SK-N-SH (cell line): ENCODE data around the gene ACBD6. TPM values are rescaled to one million over a fixed set of nuclear protein-coding genes. Genes with fewer than 3 reads are reported as not detected.
A peak's percentile ranks its signal among the peaks of the same experiment; 100 is the strongest.

Source experiments
- CTCF ChIA-PET: fragments of 300-600, 350-600 bp; formaldehyde crosslinking; extraction: SDS; loops from one replicate; lab custom pipeline; 2021; lab: Yijun Ruan, JAX
- POLR2A ChIA-PET: fragments of 350-600 bp; sonication (Branson Sonifier 250); formaldehyde crosslinking; extraction: SDS; loops from one replicate; lab custom pipeline; 2020; ENCODE audit warnings: antibody characterized with exemption, inconsistent platforms; lab: Yijun Ruan, JAX
- DNase-seq: peaks from one replicate; pipeline ENCODE4 v3.0.0; 2012
- H2AFZ ChIP-seq: fragments of 200-600 bp; sonication (generic); 2 replicates; pipeline ENCODE4 v1.8.1; 2016; ENCODE audit warnings: antibody characterized with exemption, mild to moderate bottlenecking, low read depth
- H3F3A ChIP-seq: fragments of 200-600 bp; sonication (generic); replicated peaks from 2 replicates; pipeline ENCODE3; 2016; ENCODE audit warnings: antibody characterized with exemption, mild to moderate bottlenecking; ENCODE audit not compliant: insufficient read depth
- H3K27ac ChIP-seq, 2 experiments: fragments of 200-500 bp in 1 of 2; fragments of 200-600 bp in 1 of 2; sonication (Bioruptor generic) in 1 of 2; sonication (generic), shearing (Covaris generic) in 1 of 2; 2 replicates each; pipeline versions ENCODE4 v1.5.1 to v1.6.1; 2014 to 2016; ENCODE audit warnings: low read depth in 2 of 2, inconsistent platforms in 1 of 2, low read length in 1 of 2, mild to moderate bottlenecking in 1 of 2, mixed read lengths in 1 of 2
- H3K27me3 ChIP-seq: fragments of 200-600 bp; sonication (generic), shearing (Covaris generic); 2 replicates; pipeline ENCODE4 v1.6.1; 2016; ENCODE audit warnings: mixed run types; ENCODE audit not compliant: insufficient read depth
- H3K36me3 ChIP-seq, 2 experiments: fragments of 200-500 bp in 1 of 2; fragments of 200-600 bp in 1 of 2; sonication (Bioruptor generic) in 1 of 2; sonication (generic) in 1 of 2; replicated peaks in 1 of 2; 2 replicates each; pipeline versions ENCODE3 to v1.5.1; 2014 to 2016; ENCODE audit warnings: low read length in 1 of 2, mild to moderate bottlenecking in 1 of 2; ENCODE audit not compliant: insufficient read depth in 2 of 2, control insufficient read depth in 1 of 2
- H3K4me1 ChIP-seq, 2 experiments: fragments of 200-500 bp in 1 of 2; fragments of 200-600 bp in 1 of 2; sonication (Bioruptor generic) in 1 of 2; sonication (generic), shearing (Covaris generic) in 1 of 2; 2 replicates each; pipeline versions ENCODE4 v1.5.1 to v1.6.1; 2014 to 2016; ENCODE audit warnings: low read depth in 1 of 2, low read length in 1 of 2, mixed run types in 1 of 2; ENCODE audit not compliant: insufficient read depth in 2 of 2, control insufficient read depth in 1 of 2
- H3K4me2 ChIP-seq: fragments of 200-600 bp; sonication (generic), shearing (Covaris generic); 2 replicates; pipeline ENCODE4 v1.6.1; 2017; ENCODE audit warnings: mixed run types
- H3K4me3 ChIP-seq, 2 experiments: fragments of 200-500 bp in 1 of 2; fragments of 200-600 bp in 1 of 2; sonication (Bioruptor generic) in 1 of 2; sonication (generic), shearing (Covaris generic) in 1 of 2; 2 replicates each; pipeline versions ENCODE4 v1.5.1 to v1.8.1; 2014 to 2016; ENCODE audit warnings: low read depth in 2 of 2, inconsistent platforms in 1 of 2, low read length in 1 of 2, mild to moderate bottlenecking in 1 of 2, mixed read lengths in 1 of 2, moderate library complexity in 1 of 2
- H3K79me2 ChIP-seq: fragments of 200-600 bp; sonication (generic); 2 replicates; pipeline ENCODE4 v1.8.1; 2017; ENCODE audit warnings: mild to moderate bottlenecking; ENCODE audit not compliant: insufficient read depth
- H3K9ac ChIP-seq: fragments of 200-600 bp; sonication (generic); 2 replicates; pipeline ENCODE4 v1.6.1; 2017; ENCODE audit warnings: mixed run types
- H3K9me2 ChIP-seq: fragments of 200-600 bp; sonication (generic); 2 replicates; pipeline ENCODE4 v1.6.1; 2017; ENCODE audit warnings: mixed run types
- H3K9me3 ChIP-seq: fragments of 200-600 bp; sonication (generic); 2 replicates; pipeline ENCODE4 v1.6.1; 2017; ENCODE audit warnings: mixed run types, mild to moderate bottlenecking, moderate library complexity
- H4K20me1 ChIP-seq: fragments of 200-600 bp; sonication (generic); 2 replicates; pipeline ENCODE4 v1.6.1; 2017; ENCODE audit warnings: mild to moderate bottlenecking, mixed run types; ENCODE audit not compliant: insufficient read depth
- CHD2 ChIP-seq: fragments of 150-350 bp; IDR thresholded peaks from 2 replicates; pipeline ENCODE4 v1.6.1; 2018; ENCODE audit warnings: low read length; ENCODE audit not compliant: partially characterized antibody
- CTCF ChIP-seq: fragments of 200-600 bp; sonication (generic); IDR thresholded peaks from 2 replicates; pipeline ENCODE4 v1.6.1; 2017; ENCODE audit warnings: antibody characterized with exemption, mild to moderate bottlenecking, moderate library complexity
- ELF1 ChIP-seq: IDR thresholded peaks from 2 replicates; pipeline ENCODE4 v1.4.0; 2012
- FOSL2 ChIP-seq: IDR thresholded peaks from 2 replicates; pipeline ENCODE4 v1.4.0; 2012; ENCODE audit warnings: low read depth, mild to moderate bottlenecking, moderate library complexity, borderline replicate concordance
- FOXM1 ChIP-seq: IDR thresholded peaks from 2 replicates; pipeline ENCODE4 v1.4.0; 2012; ENCODE audit warnings: low read depth, mild to moderate bottlenecking
- MEF2A ChIP-seq: IDR thresholded peaks from 2 replicates; pipeline ENCODE4 v1.4.0; 2012; ENCODE audit warnings: low read depth, borderline replicate concordance
- RAD21 ChIP-seq: IDR thresholded peaks from 2 replicates; pipeline ENCODE4 v1.6.1; 2012; ENCODE audit warnings: mild to moderate bottlenecking, low read length
- USF1 ChIP-seq: IDR thresholded peaks from 2 replicates; pipeline ENCODE4 v1.4.0; 2012; ENCODE audit warnings: low read depth, borderline replicate concordance
- ZBTB33 ChIP-seq: IDR thresholded peaks from 2 replicates; pipeline ENCODE4 v1.4.0; 2012; ENCODE audit warnings: low read depth, borderline replicate concordance
- WGBS: methylation state at CpG from one replicate; pipeline ENCODE4 v1.1.6; 2017; ENCODE audit warnings: low lambda C conversion rate; 5-methylcytosine and 5-hydroxymethylcytosine counted together
- polyA plus RNA-seq, 3 experiments: library from polyadenylated mRNA; depleted of rRNA; stranded (reverse); fragments of >200 nt; gene quantifications; 2 replicates each; pipeline ENCODE4 v1.2.3, GENCODE V29; 2012
- TF ChIP-seq, protein P1 (sequence below): fragments of 150-350 bp; IDR thresholded peaks from 2 replicates; pipeline ENCODE4 v1.6.1; 2017; ENCODE audit warnings: antibody characterized with exemption, low read length, low read depth, borderline replicate concordance

Gene ACBD6
- polyA plus RNA-seq, 1 of the 3 experiments (the other 2 are of a cell fraction), result 60.9 TPM

DNA sequence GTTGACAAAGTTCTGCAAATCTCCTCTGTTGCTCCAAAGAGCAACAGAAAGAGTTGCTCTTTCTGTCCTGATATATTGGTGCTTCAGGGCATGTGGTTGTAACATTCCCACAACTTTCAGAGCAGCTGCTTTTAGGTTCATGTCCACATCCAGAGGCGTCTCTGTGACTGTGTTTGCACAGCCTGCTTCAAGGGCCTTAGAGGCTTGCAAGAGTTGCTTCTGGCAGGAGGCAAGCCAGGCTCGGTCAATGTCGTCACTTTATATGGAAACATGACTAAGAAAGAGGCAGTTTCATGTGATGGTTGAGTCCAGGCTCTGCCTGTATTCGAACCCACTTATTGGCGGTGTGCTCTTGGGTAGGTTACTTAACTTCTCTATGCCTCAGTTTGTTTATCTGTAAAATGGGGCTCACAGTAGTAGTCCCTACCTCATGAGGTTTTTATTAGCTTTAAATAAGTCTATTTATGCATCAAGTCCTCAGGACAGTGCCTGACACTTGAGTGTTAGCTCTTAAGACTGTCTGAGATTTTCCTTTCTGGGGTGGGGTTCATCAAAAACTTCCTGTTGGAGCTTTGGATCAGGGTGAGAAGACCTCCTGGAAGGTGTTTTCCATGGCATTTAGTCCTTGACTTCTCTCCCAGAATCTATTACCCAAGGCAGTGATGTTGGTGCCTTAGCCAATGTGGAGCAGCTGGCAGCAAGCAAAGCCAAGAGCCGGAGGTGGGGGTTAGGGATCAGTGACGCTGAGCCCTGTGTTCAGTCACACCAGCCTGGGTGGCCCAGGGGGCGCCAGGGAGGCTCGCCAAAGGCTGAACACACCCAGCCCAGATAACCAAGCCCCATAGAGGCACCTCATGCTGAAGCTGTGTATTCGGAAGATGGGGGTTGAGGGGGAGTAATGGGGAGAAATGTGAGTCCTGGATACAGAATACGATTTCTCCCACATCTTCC, 253.4 kb downstream of the ACBD6 start:
- peaks cover 0 to 2% of the 10 kb centered on the region in 2 experiments; a peak in 1 of 4 replicates for H3K4me1 ChIP-seq
- H4K20me1 ChIP-seq, result no peaks in the 10 kb centered on the region
- H3K36me3 ChIP-seq, result no peaks in the 10 kb centered on the region
- POLR2A ChIA-PET, result no interaction called here
- no peak overlapping the region for H3K4me2 ChIP-seq
- H3K79me2 ChIP-seq, result no peaks in the 10 kb centered on the region
- H3K9me2 ChIP-seq, result no peaks in the 10 kb centered on the region
- peak; percentile 58 for DNase-seq
- CTCF ChIA-PET, result interaction anchor here (0.9 to 1.9 kb wide), 9 partner anchors 11 to 235 kb away, joined by 3 to 8 read pairs (median 5); no protein-coding TSS in a partner anchor
- H3F3A ChIP-seq, result no peaks in the 10 kb centered on the region
- H3K27ac ChIP-seq, result no peak overlapping the region
- WGBS, result 71% methylated on average over 8 of the region's 11 CpGs
- no peaks in the 10 kb centered on the region for H3K27me3 ChIP-seq
- no peaks in the 10 kb centered on the region for H3K9me3 ChIP-seq
- no peak overlapping the region for H3K4me3 ChIP-seq
- H2AFZ ChIP-seq, result no peak overlapping the region
- no peak overlapping the region for H3K9ac ChIP-seq
- no peak for TF ChIP-seq ZBTB33
- no peak for TF ChIP-seq ELF1
- TF ChIP-seq FOSL2, result no peak

GRCh38 chr1:180248176-180248575, 254.2 kb downstream of the ACBD6 start:
- Histone ChIP-seq H2AFZ (no peak overlapping the region), H3K4me3 (no peak overlapping the region), H3K36me3 (no peaks in the 10 kb centered on the region), H3K27ac (no peak overlapping the region), H3K79me2 (no peaks in the 10 kb centered on the region), H3K27me3 (no peaks in the 10 kb centered on the region), H3K4me2 (no peak overlapping the region), H3K9me3 (no peaks in the 10 kb centered on the region), H3K9me2 (no peaks in the 10 kb centered on the region), H3F3A (no peaks in the 10 kb centered on the region)
- WGBS, result 76% methylated on average over 6 of the region's 7 CpGs
- TF ChIP-seq CTCF (no peak), MEF2A (no peak), FOXM1 (no peak), CHD2 (no peak), RAD21 (no peak), USF1 (no peak)
- TF ChIP-seq, protein P1, sequence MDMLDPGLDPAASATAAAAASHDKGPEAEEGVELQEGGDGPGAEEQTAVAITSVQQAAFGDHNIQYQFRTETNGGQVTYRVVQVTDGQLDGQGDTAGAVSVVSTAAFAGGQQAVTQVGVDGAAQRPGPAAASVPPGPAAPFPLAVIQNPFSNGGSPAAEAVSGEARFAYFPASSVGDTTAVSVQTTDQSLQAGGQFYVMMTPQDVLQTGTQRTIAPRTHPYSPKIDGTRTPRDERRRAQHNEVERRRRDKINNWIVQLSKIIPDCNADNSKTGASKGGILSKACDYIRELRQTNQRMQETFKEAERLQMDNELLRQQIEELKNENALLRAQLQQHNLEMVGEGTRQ, result no peak
- TF ChIP-seq, all 33 proteins: peak for 0
- no peak for DNase-seq
- Histone ChIP-seq H4K20me1 (no peaks in the 10 kb centered on the region), H3K9ac (no peak overlapping the region), H3K4me1 (peaks cover 0 to 2% of the 10 kb centered on the region in 2 experiments; a peak in 1 of 4 replicates)
- POLR2A ChIA-PET, result no interaction called here
- CTCF ChIA-PET, result interaction anchor here (0.8 to 1.7 kb wide), 9 partner anchors 23 to 234 kb away, joined by 3 to 8 read pairs (median 3); no protein-coding TSS in a partner anchor
